GM12864 (cell line): Measurements from ENCODE around the gene INA.

Experiments used
- DNase-seq: peaks from one replicate; pipeline ENCODE4 v3.0.0-alpha.2; 2011; ENCODE audit warnings: low read depth
- H3K4me3 ChIP-seq: 2 replicates; pipeline ENCODE4 v1.5.1; 2011; ENCODE audit warnings: mild to moderate bottlenecking, low read depth, low read length, control low read depth
- CTCF ChIP-seq: IDR thresholded peaks from 2 replicates; pipeline ENCODE4 v1.5.1; 2011; ENCODE audit warnings: low read depth, mild to moderate bottlenecking, moderate library complexity, low read length, control low read depth, inconsistent platforms; ENCODE audit errors: missing control alignments

INA gene

GRCh38 chr10:103273041-103273441 is 3.9 kb upstream of the INA start:
- DNase-seq = no peak
- no peak for TF ChIP-seq CTCF

GRCh38 chr10:103276251-103276895 is 565 bp upstream of the INA start:
- TF ChIP-seq CTCF = no peak
- no peak for DNase-seq
- peak overlapping the region; percentile 38 for H3K4me3 ChIP-seq

More at GRCh38 chr10:103273041-103273441, 3.9 kb upstream of the INA start:
- H3K4me3 ChIP-seq = no peak overlapping the region

- H3K4me3 ChIP-seq = peak overlapping the region; percentile 38
- DNase-seq = no peak
- TF ChIP-seq CTCF = no peak
These were observed 987 bp downstream of the INA start for GRCh38 chr10:103277713-103278536.

GRCh38 chr10:103278537-103278823 is 1.5 kb downstream of the INA start:
- no peak overlapping the region; the same call in 1 of the 2 replicates for H3K4me3 ChIP-seq
- DNase-seq = no peak
- no peak for TF ChIP-seq CTCF

GRCh38 chr10:103278862-103279298 is 1.9 kb downstream of the INA start:
- no peak for DNase-seq
- no peak overlapping the region for H3K4me3 ChIP-seq
- TF ChIP-seq CTCF = no peak

- TF ChIP-seq CTCF = no peak
- no peak for DNase-seq
- H3K4me3 ChIP-seq = no peak overlapping the region
These were observed 3.1 kb downstream of the INA start for GRCh38 chr10:103280031-103280430.

- no peak for DNase-seq
- H3K4me3 ChIP-seq = no peak overlapping the region
- no peak for TF ChIP-seq CTCF
These were observed 3.6 kb downstream of the INA start for GRCh38 chr10:103280506-103280905.
